GM12878 (cell line): ENCODE data around the gene CALN1. TPM values are rescaled to one million over a fixed set of nuclear protein-coding genes. Genes with fewer than 3 reads are reported as not detected.

Source experiments
- ATAC-seq: fragments of 200-7000 bp; cut with Tn5 transposase; 3 replicates; pipeline ENCODE4 v1.9.1; 2020; ENCODE audit warnings: mild to moderate bottlenecking, moderate library complexity
- BruUV-seq: library from RNA; stranded (reverse); fragments of 400-500 nt; replicated peaks from 2 replicates; lab custom pipeline; 2021; lab: Mats Ljungman, UMichigan
- CTCF ChIA-PET: fragments of 300-600 bp; sonication (Branson Sonifier 250); formaldehyde crosslinking; extraction: SDS; loops from one replicate; lab custom pipeline; 2021; ENCODE audit warnings: inconsistent platforms; lab: Yijun Ruan, JAX
- POLR2A ChIA-PET: fragments of 350-600 bp; formaldehyde crosslinking; extraction: SDS; loops from one replicate; lab custom pipeline; 2021; ENCODE audit warnings: inconsistent platforms; lab: Charles Lee
- RAD21 ChIA-PET: fragments of 300-600 bp; sonication (Branson Sonifier 250); formaldehyde crosslinking; loops from one replicate; lab custom pipeline; 2023; ENCODE audit warnings: antibody characterized with exemption; ENCODE audit not compliant: unreplicated experiment; lab: Charles Lee
- SMC1A ChIA-PET: fragments of 300-600 bp; sonication (Branson Sonifier 250); formaldehyde crosslinking; loops from one replicate; lab custom pipeline; 2023; ENCODE audit not compliant: unreplicated experiment, uncharacterized antibody; lab: Charles Lee
- DNase-seq: peaks from one replicate; pipeline ENCODE4 v3.0.0-alpha.2; 2011; ENCODE audit warnings: low read depth, low spot score
- FAIRE-seq: peaks from 3 replicates; lab custom pipeline; 2011; peaks lifted over from hg19 to GRCh38; lab: Jason Lieb, UNC
- H2AFZ ChIP-seq: 2 replicates; pipeline ENCODE4 v1.6.0; 2011; ENCODE audit warnings: low read depth, low read length, control low read depth; ENCODE audit not compliant: control insufficient read depth
- H3K27ac ChIP-seq: 2 replicates; pipeline ENCODE4 v1.5.1; 2011; ENCODE audit warnings: control low read depth; ENCODE audit not compliant: control insufficient read depth, insufficient read depth
- H3K27me3 ChIP-seq, 2 experiments: replicated peaks in 1 of 2; 2 replicates each; pipeline versions ENCODE4 v1.6.0 to v1.6.1; 2011; ENCODE audit warnings: low read length in 1 of 2; ENCODE audit not compliant: control insufficient read depth in 2 of 2, insufficient read depth in 2 of 2
- H3K36me3 ChIP-seq, 2 experiments: 2 replicates each; pipeline ENCODE4 v1.5.1; 2011; ENCODE audit warnings: low read length in 1 of 2; ENCODE audit not compliant: control insufficient read depth in 2 of 2, insufficient read depth in 2 of 2
- H3K4me1 ChIP-seq: 2 replicates; pipeline ENCODE4 v1.6.1; 2011; ENCODE audit warnings: mild to moderate bottlenecking, low read length, moderate library complexity, mixed read lengths; ENCODE audit not compliant: control insufficient read depth, insufficient read depth
- H3K4me2 ChIP-seq: 2 replicates; pipeline ENCODE4 v1.6.0; 2011; ENCODE audit warnings: control low read depth; ENCODE audit not compliant: control insufficient read depth, insufficient read depth
- H3K4me3 ChIP-seq: fragments of 200-600 bp; sonication (generic); 2 replicates; pipeline ENCODE4 v1.5.1; 2016
- H3K79me2 ChIP-seq: 2 replicates; pipeline ENCODE4 v1.6.0; 2011; ENCODE audit warnings: low read length; ENCODE audit not compliant: control insufficient read depth, insufficient read depth
- H3K9ac ChIP-seq: 2 replicates; pipeline ENCODE4 v1.8.0; 2011; ENCODE audit warnings: low read length, control low read depth, mixed read lengths; ENCODE audit not compliant: control insufficient read depth, insufficient read depth
- H3K9me3 ChIP-seq: replicated peaks from 3 replicates; pipeline ENCODE4 v1.5.1; 2011; ENCODE audit warnings: mild to moderate bottlenecking, low read length; ENCODE audit not compliant: control insufficient read depth, insufficient read depth
- H4K20me1 ChIP-seq: 2 replicates; pipeline ENCODE4 v1.6.0; 2011; ENCODE audit not compliant: control insufficient read depth, insufficient read depth
- EP300 ChIP-seq, 2 experiments: fragments of 150-350 bp in 1 of 2; IDR thresholded peaks; 2 replicates each; pipeline ENCODE4 v1.6.1; 2011 to 2012; ENCODE audit warnings: low read depth in 2 of 2, low read length in 2 of 2, borderline replicate concordance in 1 of 2, improper control_type of control experiment in 1 of 2, inconsistent platforms in 1 of 2; ENCODE audit not compliant: control insufficient read depth in 1 of 2
- NFXL1 ChIP-seq: fragments of 450-650 bp; IDR thresholded peaks from 2 replicates; pipeline ENCODE4 v1.6.1; 2017; ENCODE audit warnings: antibody characterized with exemption, mild to moderate bottlenecking, borderline replicate concordance
- STAT1 ChIP-seq: fragments of 450-650 bp; conservative IDR thresholded peaks from 2 replicates; pipeline ENCODE4 v1.6.1; 2014; ENCODE audit warnings: antibody characterized with exemption, mild to moderate bottlenecking
- ZNF274 ChIP-seq: IDR thresholded peaks from one replicate; pipeline ENCODE4 v1.8.0; 2011; ENCODE audit not compliant: insufficient read length, insufficient read depth
- WGBS: methylation state at CpG from one replicate; pipeline ENCODE4 v1.1.6; 2016; ENCODE audit warnings: low lambda C conversion rate; ENCODE audit not compliant: insufficient replicate concordance, insufficient coverage; ENCODE audit errors: missing lambda C conversion rate; 5-methylcytosine and 5-hydroxymethylcytosine counted together
- in situ Hi-C: fragments of 300-500 bp; cut with MboI; formaldehyde crosslinking; loops from 9 replicates; pipeline ENCODE4 v1.14.3; 2018; ENCODE audit warnings: mixed read lengths
- intact Hi-C: fragments of 100-400 bp; cut with micrococcal nuclease; formaldehyde crosslinking; loops from one replicate; pipeline ENCODE4 v1.14.2; 2022; ENCODE audit not compliant: unreplicated experiment
- polyA plus RNA-seq, 11 experiments: library from polyadenylated mRNA; depleted of rRNA in 4 of 11; unstranded in 6 of 11; stranded (reverse) in 5 of 11; fragments of >200 nt; fragmentation: Nextera tagmentation in 4 of 11; fragmentation: Illumina TruSeq in 1 of 11; extraction: Ambion mirVana in 4 of 11; extraction: Trizol in 1 of 11; gene quantifications; 1 replicate in 1 of 11; 2 replicates in 10 of 11; pipeline versions ENCODE4 v1.2.1 to v1.2.3, GENCODE V29; 2011 to 2016; ENCODE audit warnings: inconsistent platforms in 2 of 11, missing spikeins in 2 of 11, low read depth in 1 of 11
- total RNA-seq, 4 experiments: library from RNA; depleted of rRNA in 3 of 4; stranded (reverse); fragments of >200 nt in 3 of 4; fragmentation: Illumina TruSeq in 1 of 4; extraction: Trizol in 1 of 4; gene quantifications; 2 replicates each; pipeline versions ENCODE4 v1.2.1 to v1.2.3, GENCODE V29; 2013 to 2021
- TF ChIP-seq, protein P1 (sequence below): IDR thresholded peaks from 2 replicates; pipeline ENCODE4 v1.6.1; 2012; ENCODE audit warnings: low read depth, low read length, improper control_type of control experiment
- TF ChIP-seq, protein P2 (sequence below): fragments of 150-350 bp; IDR thresholded peaks from 2 replicates; pipeline ENCODE4 v1.6.1; 2014; ENCODE audit warnings: mild to moderate bottlenecking, low read depth, low read length
- TF ChIP-seq, protein P3 (sequence below): fragments of 150-350 bp; IDR thresholded peaks from 2 replicates; pipeline ENCODE4 v1.6.1; 2016; ENCODE audit warnings: low read depth, low read length

Gene CALN1
- total and polyA plus RNA-seq, 10 of the 15 experiments (the other 5 are each of a cell fraction or from before 2014, with no cell fraction given): 0.48 to 15.3 (median 1.6) TPM

DNA sequence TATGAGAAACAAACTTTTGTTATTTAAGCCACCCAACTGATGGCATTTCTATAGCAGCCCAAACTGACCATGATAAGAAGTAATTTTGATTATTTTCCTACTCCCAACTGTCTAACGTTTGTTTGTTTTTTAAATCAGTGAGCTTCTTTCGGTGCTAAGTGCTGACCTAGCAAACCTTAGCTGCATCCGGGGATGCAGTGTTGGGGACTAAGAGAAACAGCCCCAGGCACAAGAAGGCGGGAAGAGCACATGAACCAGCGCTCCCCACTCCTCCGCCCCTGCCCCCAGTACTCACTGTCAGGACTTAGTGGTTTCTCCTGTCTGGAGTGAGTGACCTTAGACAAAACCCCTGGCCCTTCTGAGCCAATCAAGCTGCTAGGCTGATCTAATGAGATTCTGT lies 168.8 kb downstream of the CALN1 start (continued):
- no peak for TF ChIP-seq STAT1
- TF ChIP-seq NFXL1: no peak
- TF ChIP-seq ZNF274: no peak
- TF ChIP-seq, all 136 proteins: peak for 0

DNA sequence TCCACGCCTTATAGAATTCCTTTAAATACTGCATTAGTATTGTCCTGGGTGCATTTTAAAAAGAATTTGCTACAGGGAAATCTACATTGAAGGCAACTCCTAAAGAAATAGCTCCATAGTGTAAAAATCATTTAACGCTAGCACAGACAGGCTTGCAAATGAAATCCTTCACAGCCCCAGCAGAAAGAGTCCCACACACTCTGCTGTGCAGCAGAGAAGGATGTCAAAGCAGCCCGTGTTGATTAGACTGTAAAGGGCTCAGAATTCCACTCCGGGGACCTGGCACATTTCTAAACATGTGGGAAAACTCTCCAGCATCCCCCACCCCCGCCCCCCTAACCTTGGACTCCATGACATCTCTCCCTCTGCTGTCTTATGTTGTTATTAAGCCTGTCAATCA lies 176.8 kb downstream of the CALN1 start:
- Histone ChIP-seq H4K20me1 (no peaks in the 10 kb centered on the region), H3K4me2 (no peak overlapping the region), H3K79me2 (no peaks in the 10 kb centered on the region), H3K9me3 (no peaks in the 10 kb centered on the region), H2AFZ (no peak overlapping the region), H3K4me1 (no peaks in the 10 kb centered on the region), H3K9ac (no peak overlapping the region), H3K4me3 (no peak overlapping the region), H3K36me3 (no peaks in the 10 kb centered on the region), H3K27ac (no peak overlapping the region), H3K27me3 (no peaks in the 10 kb centered on the region)
- no peak for DNase-seq
- ChIA-PET SMC1A (no interaction called here), CTCF (no interaction called here), RAD21 (no interaction called here), POLR2A (no interaction called here)
- BruUV-seq: no TSS peak
- FAIRE-seq: no peak
- in situ Hi-C loops (no loop called here), intact Hi-C loops (no loop called here)
- TF ChIP-seq, protein P1, sequence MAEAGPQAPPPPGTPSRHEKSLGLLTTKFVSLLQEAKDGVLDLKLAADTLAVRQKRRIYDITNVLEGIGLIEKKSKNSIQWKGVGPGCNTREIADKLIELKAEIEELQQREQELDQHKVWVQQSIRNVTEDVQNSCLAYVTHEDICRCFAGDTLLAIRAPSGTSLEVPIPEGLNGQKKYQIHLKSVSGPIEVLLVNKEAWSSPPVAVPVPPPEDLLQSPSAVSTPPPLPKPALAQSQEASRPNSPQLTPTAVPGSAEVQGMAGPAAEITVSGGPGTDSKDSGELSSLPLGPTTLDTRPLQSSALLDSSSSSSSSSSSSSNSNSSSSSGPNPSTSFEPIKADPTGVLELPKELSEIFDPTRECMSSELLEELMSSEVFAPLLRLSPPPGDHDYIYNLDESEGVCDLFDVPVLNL: no peak
- WGBS: 11% methylated on average over 5 of the region's 5 CpGs
- no peak for ATAC-seq

DNA sequence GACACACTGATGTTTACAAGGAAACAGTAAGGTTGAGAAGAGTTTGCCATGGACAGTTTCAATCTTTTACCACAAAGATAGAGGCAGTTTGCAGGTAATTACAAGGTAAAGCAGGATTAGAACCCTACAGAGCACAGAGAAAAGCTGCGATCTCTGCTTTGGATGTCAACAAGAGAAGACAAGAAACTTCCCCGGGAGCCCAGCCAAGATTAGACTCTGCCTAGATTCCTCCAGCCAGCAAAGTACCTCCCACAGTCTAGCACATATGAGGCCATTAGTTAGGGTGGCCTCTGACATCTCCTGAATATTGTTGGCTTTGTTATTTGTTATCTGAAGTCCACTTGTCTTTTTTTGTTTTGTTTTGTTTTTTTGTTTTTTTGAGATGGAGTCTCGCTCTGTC lies 178.1 kb downstream of the CALN1 start:
- H4K20me1 ChIP-seq: no peaks in the 10 kb centered on the region
- SMC1A ChIA-PET: no interaction called here
- POLR2A ChIA-PET: no interaction called here
- ATAC-seq (no peak), DNase-seq (no peak), FAIRE-seq (no peak)
- H3K79me2 ChIP-seq: no peaks in the 10 kb centered on the region
- BruUV-seq: no TSS peak
- H3K4me2 ChIP-seq: no peak overlapping the region
- H3K4me1 ChIP-seq: no peaks in the 10 kb centered on the region
- no peaks in the 10 kb centered on the region for H3K9me3 ChIP-seq
- H3K36me3 ChIP-seq: no peaks in the 10 kb centered on the region
- no peak overlapping the region for H3K27ac ChIP-seq
- 64% methylated on average over 3 of the region's 3 CpGs for WGBS
- in situ Hi-C loops (no loop called here), intact Hi-C loops (no loop called here)
- no peak overlapping the region for H3K4me3 ChIP-seq
- CTCF ChIA-PET: no interaction called here
- no peak overlapping the region for H2AFZ ChIP-seq
- H3K27me3 ChIP-seq: no peaks in the 10 kb centered on the region
- no peak overlapping the region for H3K9ac ChIP-seq
- RAD21 ChIA-PET: no interaction called here
- TF ChIP-seq, protein P2, sequence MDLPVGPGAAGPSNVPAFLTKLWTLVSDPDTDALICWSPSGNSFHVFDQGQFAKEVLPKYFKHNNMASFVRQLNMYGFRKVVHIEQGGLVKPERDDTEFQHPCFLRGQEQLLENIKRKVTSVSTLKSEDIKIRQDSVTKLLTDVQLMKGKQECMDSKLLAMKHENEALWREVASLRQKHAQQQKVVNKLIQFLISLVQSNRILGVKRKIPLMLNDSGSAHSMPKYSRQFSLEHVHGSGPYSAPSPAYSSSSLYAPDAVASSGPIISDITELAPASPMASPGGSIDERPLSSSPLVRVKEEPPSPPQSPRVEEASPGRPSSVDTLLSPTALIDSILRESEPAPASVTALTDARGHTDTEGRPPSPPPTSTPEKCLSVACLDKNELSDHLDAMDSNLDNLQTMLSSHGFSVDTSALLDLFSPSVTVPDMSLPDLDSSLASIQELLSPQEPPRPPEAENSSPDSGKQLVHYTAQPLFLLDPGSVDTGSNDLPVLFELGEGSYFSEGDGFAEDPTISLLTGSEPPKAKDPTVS: no peak
- TF ChIP-seq EP300 (IDR thresholded peaks at IDR 0.05; ENCODE audit: borderline replicate concordance in 1 of 2, control insufficient read depth in 1 of 2, low read depth in 2 of 2, low read length in 2 of 2): no peak
- TF ChIP-seq, protein P3, sequence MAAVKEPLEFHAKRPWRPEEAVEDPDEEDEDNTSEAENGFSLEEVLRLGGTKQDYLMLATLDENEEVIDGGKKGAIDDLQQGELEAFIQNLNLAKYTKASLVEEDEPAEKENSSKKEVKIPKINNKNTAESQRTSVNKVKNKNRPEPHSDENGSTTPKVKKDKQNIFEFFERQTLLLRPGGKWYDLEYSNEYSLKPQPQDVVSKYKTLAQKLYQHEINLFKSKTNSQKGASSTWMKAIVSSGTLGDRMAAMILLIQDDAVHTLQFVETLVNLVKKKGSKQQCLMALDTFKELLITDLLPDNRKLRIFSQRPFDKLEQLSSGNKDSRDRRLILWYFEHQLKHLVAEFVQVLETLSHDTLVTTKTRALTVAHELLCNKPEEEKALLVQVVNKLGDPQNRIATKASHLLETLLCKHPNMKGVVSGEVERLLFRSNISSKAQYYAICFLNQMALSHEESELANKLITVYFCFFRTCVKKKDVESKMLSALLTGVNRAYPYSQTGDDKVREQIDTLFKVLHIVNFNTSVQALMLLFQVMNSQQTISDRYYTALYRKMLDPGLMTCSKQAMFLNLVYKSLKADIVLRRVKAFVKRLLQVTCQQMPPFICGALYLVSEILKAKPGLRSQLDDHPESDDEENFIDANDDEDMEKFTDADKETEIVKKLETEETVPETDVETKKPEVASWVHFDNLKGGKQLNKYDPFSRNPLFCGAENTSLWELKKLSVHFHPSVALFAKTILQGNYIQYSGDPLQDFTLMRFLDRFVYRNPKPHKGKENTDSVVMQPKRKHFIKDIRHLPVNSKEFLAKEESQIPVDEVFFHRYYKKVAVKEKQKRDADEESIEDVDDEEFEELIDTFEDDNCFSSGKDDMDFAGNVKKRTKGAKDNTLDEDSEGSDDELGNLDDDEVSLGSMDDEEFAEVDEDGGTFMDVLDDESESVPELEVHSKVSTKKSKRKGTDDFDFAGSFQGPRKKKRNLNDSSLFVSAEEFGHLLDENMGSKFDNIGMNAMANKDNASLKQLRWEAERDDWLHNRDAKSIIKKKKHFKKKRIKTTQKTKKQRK: no peak
